ENCODE measurements around the gene INPP5A.

Gene INPP5A

GRCh38 chr10:132514821-132515520 lies 22.6 kb upstream of the INPP5A start:
- no peaks in the 10 kb centered on the region for H3K9me3 ChIP-seq (ENCODE audit: control insufficient read depth, insufficient read depth, low read length)
- peak overlapping the region; percentile 19; the same call in 1 of the 2 replicates for H3K4me2 ChIP-seq (ENCODE audit: low read length)
- no peaks in the 10 kb centered on the region for H3K79me2 ChIP-seq (ENCODE audit: control insufficient read depth, low read length)
- TF ChIP-seq EZH2phosphoT487 (IDR thresholded peaks at IDR 0.05; ENCODE audit: borderline replicate concordance, low read length) = no peak
- TF ChIP-seq, protein P1, sequence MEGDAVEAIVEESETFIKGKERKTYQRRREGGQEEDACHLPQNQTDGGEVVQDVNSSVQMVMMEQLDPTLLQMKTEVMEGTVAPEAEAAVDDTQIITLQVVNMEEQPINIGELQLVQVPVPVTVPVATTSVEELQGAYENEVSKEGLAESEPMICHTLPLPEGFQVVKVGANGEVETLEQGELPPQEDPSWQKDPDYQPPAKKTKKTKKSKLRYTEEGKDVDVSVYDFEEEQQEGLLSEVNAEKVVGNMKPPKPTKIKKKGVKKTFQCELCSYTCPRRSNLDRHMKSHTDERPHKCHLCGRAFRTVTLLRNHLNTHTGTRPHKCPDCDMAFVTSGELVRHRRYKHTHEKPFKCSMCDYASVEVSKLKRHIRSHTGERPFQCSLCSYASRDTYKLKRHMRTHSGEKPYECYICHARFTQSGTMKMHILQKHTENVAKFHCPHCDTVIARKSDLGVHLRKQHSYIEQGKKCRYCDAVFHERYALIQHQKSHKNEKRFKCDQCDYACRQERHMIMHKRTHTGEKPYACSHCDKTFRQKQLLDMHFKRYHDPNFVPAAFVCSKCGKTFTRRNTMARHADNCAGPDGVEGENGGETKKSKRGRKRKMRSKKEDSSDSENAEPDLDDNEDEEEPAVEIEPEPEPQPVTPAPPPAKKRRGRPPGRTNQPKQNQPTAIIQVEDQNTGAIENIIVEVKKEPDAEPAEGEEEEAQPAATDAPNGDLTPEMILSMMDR (IDR thresholded peaks at IDR 0.05; ENCODE audit: low read depth, low read length, poor library complexity, severe bottlenecking) = no peak
- no peaks in the 10 kb centered on the region for H3K27me3 ChIP-seq (ENCODE audit: control insufficient read depth, low read length)
- peaks cover 10% of the 10 kb centered on the region; the same call in 1 of the 2 replicates for H3K4me1 ChIP-seq (ENCODE audit: control insufficient read depth, low read length)
- no peak overlapping the region for H3K4me3 ChIP-seq (ENCODE audit: low read length)
- no peaks in the 10 kb centered on the region for H3K9me2 ChIP-seq (replicated peaks; ENCODE audit: control insufficient read depth, low read length)
- no peaks in the 10 kb centered on the region for H4K20me1 ChIP-seq (ENCODE audit: control insufficient read depth, insufficient read depth, low read depth, low read length)
- no peaks in the 10 kb centered on the region for H3K36me3 ChIP-seq (ENCODE audit: control insufficient read depth, low read length)
- H3K27ac ChIP-seq (ENCODE audit: low read depth, low read length) = no peak overlapping the region
- no peaks in the 10 kb centered on the region for H3F3A ChIP-seq (ENCODE audit: control insufficient read depth, insufficient read depth)

DNA sequence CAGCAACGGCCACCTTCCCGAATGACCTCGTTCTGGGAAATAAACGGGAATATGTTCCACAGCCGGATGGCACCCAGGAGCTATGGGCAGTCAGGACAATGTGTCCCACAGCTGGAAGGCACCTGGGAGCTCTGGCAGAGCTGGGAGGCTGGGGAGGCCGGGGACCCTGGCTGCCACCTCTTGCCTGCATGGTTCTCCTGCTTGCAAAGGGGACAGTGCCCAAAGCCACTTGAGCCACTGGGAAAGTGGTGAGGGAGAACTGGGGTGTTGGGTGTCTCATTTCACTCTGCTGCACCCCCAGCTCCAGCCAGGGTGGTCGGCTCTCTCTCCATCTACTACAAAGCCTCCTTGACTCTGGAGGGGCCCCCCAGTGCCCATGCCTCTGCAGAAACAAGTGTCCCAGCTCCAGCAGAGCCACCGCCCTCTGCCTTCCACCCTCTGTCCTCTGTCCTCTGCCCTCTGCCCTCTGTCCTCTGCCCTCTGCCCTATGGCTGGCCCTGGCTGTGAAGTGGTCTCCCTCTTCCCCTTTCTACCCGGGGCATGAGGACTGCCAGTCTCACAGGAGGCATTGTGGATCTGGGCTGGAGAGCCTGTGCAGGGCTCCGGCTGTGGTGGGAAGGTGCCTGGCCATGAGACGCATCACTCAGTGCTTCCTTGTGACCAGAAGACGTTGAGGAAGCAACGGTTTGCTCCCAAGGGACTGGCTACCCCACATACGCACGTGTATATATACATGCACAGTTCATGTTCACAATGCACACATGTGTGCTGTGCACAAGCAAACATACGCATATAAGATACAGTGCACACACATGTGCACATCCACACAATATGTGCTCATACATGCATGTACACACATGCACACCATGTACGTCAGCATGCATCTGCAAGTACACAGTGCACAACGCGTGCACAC lies 21.5 kb upstream of the INPP5A start:
- Histone ChIP-seq H3K4me2 (ENCODE audit: low read length) (no peak overlapping the region), H3K27ac (ENCODE audit: low read depth, low read length) (no peak overlapping the region), H3K4me3 (ENCODE audit: low read length) (no peak overlapping the region)

DNA sequence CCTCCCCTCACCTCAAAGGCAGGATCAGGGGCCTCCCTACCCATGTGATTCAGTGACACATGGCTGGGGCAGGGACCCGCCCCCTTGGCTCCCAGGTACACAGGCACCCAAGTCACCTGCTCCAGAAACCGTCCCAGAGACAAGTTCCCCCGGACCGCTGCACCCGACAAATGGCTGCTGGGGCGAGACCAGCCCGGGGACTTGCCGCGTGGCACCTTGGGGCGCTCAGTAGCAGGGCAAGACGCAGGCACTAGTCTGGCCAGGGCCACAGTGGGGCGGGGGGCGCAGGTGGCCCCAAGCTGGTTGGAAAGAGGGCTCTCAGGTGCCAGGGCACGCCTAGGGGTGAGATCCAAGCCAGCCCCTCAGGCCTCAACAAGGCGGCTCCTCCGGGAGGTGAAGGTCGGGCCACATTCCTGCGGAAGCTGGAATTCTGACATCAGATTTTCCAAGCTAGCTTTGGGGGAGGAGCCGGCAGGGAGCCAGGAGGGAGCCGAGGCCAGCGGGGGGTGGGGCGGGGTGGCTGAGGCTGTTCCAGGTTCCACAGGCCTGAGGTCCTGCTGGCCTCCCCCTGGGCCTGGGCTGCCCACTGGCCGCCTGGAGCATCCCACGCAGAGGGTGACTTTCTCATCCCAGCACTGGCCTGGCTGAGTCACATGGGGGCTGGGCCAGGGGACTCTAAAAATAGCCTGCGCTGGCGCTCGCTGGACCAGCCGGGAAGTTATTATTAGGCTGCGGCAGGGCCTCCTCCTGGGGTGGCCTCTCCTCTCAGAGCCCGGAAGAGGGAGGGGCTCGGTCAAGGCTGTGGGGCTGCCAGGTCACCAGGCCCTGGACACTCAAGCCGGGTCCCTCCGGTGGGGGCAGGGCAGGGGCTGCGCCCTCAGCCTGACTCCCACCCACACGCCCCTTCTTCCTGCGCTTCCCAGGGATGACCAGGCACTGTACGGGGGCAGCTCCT lies 20.5 kb upstream of the INPP5A start:
- no peaks in the 10 kb centered on the region for H3K79me2 ChIP-seq (ENCODE audit: control insufficient read depth, low read length)
- H3K36me3 ChIP-seq (ENCODE audit: control insufficient read depth, low read length) = no peaks in the 10 kb centered on the region
- no peak overlapping the region for H3K4me3 ChIP-seq (ENCODE audit: low read length)
- H4K20me1 ChIP-seq (ENCODE audit: control insufficient read depth, insufficient read depth, low read depth, low read length) = no peaks in the 10 kb centered on the region
- no peak overlapping the region for H3K27ac ChIP-seq (ENCODE audit: low read depth, low read length)
- peaks cover 10% of the 10 kb centered on the region; the same call in 1 of the 2 replicates for H3K4me1 ChIP-seq (ENCODE audit: control insufficient read depth, low read length)
- no peaks in the 10 kb centered on the region for H3K9me3 ChIP-seq (ENCODE audit: control insufficient read depth, insufficient read depth, low read length)
- H3K4me2 ChIP-seq (ENCODE audit: low read length) = no peak overlapping the region
- TF ChIP-seq EZH2phosphoT487 (IDR thresholded peaks at IDR 0.05; ENCODE audit: borderline replicate concordance, low read length) = no peak
- TF ChIP-seq, protein P1 (IDR thresholded peaks at IDR 0.05; ENCODE audit: low read depth, low read length, poor library complexity, severe bottlenecking) = no peak
- H3K27me3 ChIP-seq (ENCODE audit: control insufficient read depth, low read length) = no peaks in the 10 kb centered on the region
- H3K9me2 ChIP-seq (replicated peaks; ENCODE audit: control insufficient read depth, low read length) = no peaks in the 10 kb centered on the region
- no peaks in the 10 kb centered on the region for H3F3A ChIP-seq (ENCODE audit: control insufficient read depth, insufficient read depth)

More for the DNA sequence above, 21.5 kb upstream of the INPP5A start:
- H3K36me3 ChIP-seq (ENCODE audit: control insufficient read depth, low read length) = no peaks in the 10 kb centered on the region
- no peaks in the 10 kb centered on the region for H3F3A ChIP-seq (ENCODE audit: control insufficient read depth, insufficient read depth)
- no peaks in the 10 kb centered on the region for H3K9me3 ChIP-seq (ENCODE audit: control insufficient read depth, insufficient read depth, low read length)
- no peaks in the 10 kb centered on the region for H3K27me3 ChIP-seq (ENCODE audit: control insufficient read depth, low read length)
- no peaks in the 10 kb centered on the region for H4K20me1 ChIP-seq (ENCODE audit: control insufficient read depth, insufficient read depth, low read depth, low read length)
- H3K9me2 ChIP-seq (replicated peaks; ENCODE audit: control insufficient read depth, low read length) = no peaks in the 10 kb centered on the region
- H3K79me2 ChIP-seq (ENCODE audit: control insufficient read depth, low read length) = no peaks in the 10 kb centered on the region
- TF ChIP-seq, protein P1 (IDR thresholded peaks at IDR 0.05; ENCODE audit: low read depth, low read length, poor library complexity, severe bottlenecking) = no peak
- TF ChIP-seq EZH2phosphoT487 (IDR thresholded peaks at IDR 0.05; ENCODE audit: borderline replicate concordance, low read length) = no peak
- H3K4me1 ChIP-seq (ENCODE audit: control insufficient read depth, low read length) = peaks cover 10% of the 10 kb centered on the region; the same call in 1 of the 2 replicates

Measured in DOHH2 (cell line).